Measurements from ENCODE around the gene CA6. TPM values are rescaled to one million over a fixed set of nuclear protein-coding genes. Genes with fewer than 3 reads are reported as not detected.

The CA6 gene
- total RNA-seq, 2 donors from 2014 or later: not detected

- Mint-ChIP-seq H3K4me3 (no peak overlapping the region), H3K36me3 (ENCODE audit: low read depth) (no peaks in the 10 kb centered on the region), H3K9me3 (no peaks in the 10 kb centered on the region), H3K4me1 (peaks cover 1% of the 10 kb centered on the region), H3K27me3 (ENCODE audit: insufficient read depth) (peaks cover 6% of the 10 kb centered on the region), H3K27ac (no peak overlapping the region)
- Histone ChIP-seq H3K36me3 (ENCODE audit: control insufficient read depth, insufficient read depth, low read length) (no peaks in the 10 kb centered on the region), H3K4me1 (ENCODE audit: control insufficient read depth, insufficient read depth, low read length) (no peaks in the 10 kb centered on the region), H3K27ac (ENCODE audit: low read depth, low read length) (peak overlapping the region; percentile 32), H3K9me3 (ENCODE audit: control insufficient read depth, low read length) (no peaks in the 10 kb centered on the region), H3K9ac (ENCODE audit: extremely low read depth, low read length, poor library complexity, severe bottlenecking) (no peak overlapping the region), H3K27me3 (ENCODE audit: control insufficient read depth, insufficient read depth, low read length, poor library complexity, severe bottlenecking) (no peaks in the 10 kb centered on the region), H3K4me3 (ENCODE audit: low read length) (no peak overlapping the region)
- DNase-seq: no peak
- WGBS, 2 experiments (ENCODE audit: insufficient coverage in 1 of 2, insufficient read length in 1 of 2): 88 to 91% methylated on average over 7 to 11 of the region's 11 CpGs
- TF ChIP-seq CTCF (conservative IDR thresholded peaks at IDR 0.05): no peak
Observed at GRCh38 chr1:8955406-8955805, 9.7 kb downstream of the CA6 start.

- 92 to 93% methylated on average over 15 to 17 of the region's 17 CpGs for WGBS, 2 experiments (ENCODE audit: insufficient coverage in 1 of 2, insufficient read length in 1 of 2)
- no peaks in the 10 kb centered on the region for H3K9me3 ChIP-seq (ENCODE audit: control insufficient read depth, low read length)
- H3K4me1 ChIP-seq (ENCODE audit: control insufficient read depth, insufficient read depth, low read length): no peaks in the 10 kb centered on the region
- H3K27ac Mint-ChIP-seq: no peak overlapping the region
- no peaks in the 10 kb centered on the region for H3K27me3 ChIP-seq (ENCODE audit: control insufficient read depth, insufficient read depth, low read length, poor library complexity, severe bottlenecking)
- no peak for DNase-seq
- no peak overlapping the region for H3K4me3 ChIP-seq (ENCODE audit: low read length)
- no peak overlapping the region for H3K27ac ChIP-seq (ENCODE audit: low read depth, low read length)
- no peak overlapping the region for H3K9ac ChIP-seq (ENCODE audit: extremely low read depth, low read length, poor library complexity, severe bottlenecking)
- no peak overlapping the region for H3K4me3 Mint-ChIP-seq
- H3K9me3 Mint-ChIP-seq: no peaks in the 10 kb centered on the region
- no peaks in the 10 kb centered on the region for H3K36me3 Mint-ChIP-seq (ENCODE audit: low read depth)
- no peaks in the 10 kb centered on the region for H3K36me3 ChIP-seq (ENCODE audit: control insufficient read depth, insufficient read depth, low read length)
- peaks cover 6% of the 10 kb centered on the region for H3K27me3 Mint-ChIP-seq (ENCODE audit: insufficient read depth)
- no peaks in the 10 kb centered on the region for H3K4me1 Mint-ChIP-seq
- no peak for TF ChIP-seq CTCF (conservative IDR thresholded peaks at IDR 0.05)
Observed at GRCh38 chr1:8956461-8957349, 11.0 kb downstream of the CA6 start.

- no peak overlapping the region for H3K4me3 Mint-ChIP-seq
- 59 to 64% methylated on average over 13 of the region's 13 CpGs for WGBS, 2 experiments (ENCODE audit: insufficient coverage in 1 of 2, insufficient read length in 1 of 2)
Observed at GRCh38 chr1:8962812-8963530, 17.3 kb downstream of the CA6 start.

More at GRCh38 chr1:8962812-8963530, 17.3 kb downstream of the CA6 start:
- Histone ChIP-seq H3K27ac (ENCODE audit: low read depth, low read length) (no peak overlapping the region), H3K27me3 (ENCODE audit: control insufficient read depth, insufficient read depth, low read length, poor library complexity, severe bottlenecking) (no peaks in the 10 kb centered on the region), H3K36me3 (ENCODE audit: control insufficient read depth, insufficient read depth, low read length) (no peaks in the 10 kb centered on the region), H3K9me3 (ENCODE audit: control insufficient read depth, low read length) (no peaks in the 10 kb centered on the region), H3K4me3 (ENCODE audit: low read length) (no peak overlapping the region), H3K9ac (ENCODE audit: extremely low read depth, low read length, poor library complexity, severe bottlenecking) (no peak overlapping the region), H3K4me1 (ENCODE audit: control insufficient read depth, insufficient read depth, low read length) (no peaks in the 10 kb centered on the region)
- DNase-seq: peak; percentile 94
- peak; percentile 80 for TF ChIP-seq CTCF (conservative IDR thresholded peaks at IDR 0.05)
- H3K4me1 Mint-ChIP-seq: peaks cover 12% of the 10 kb centered on the region
- no peaks in the 10 kb centered on the region for H3K9me3 Mint-ChIP-seq
- no peaks in the 10 kb centered on the region for H3K36me3 Mint-ChIP-seq (ENCODE audit: low read depth)
- H3K27me3 Mint-ChIP-seq (ENCODE audit: insufficient read depth): peaks cover 8% of the 10 kb centered on the region
- H3K27ac Mint-ChIP-seq: peak overlapping the region; percentile 30

All from endodermal cell (in vitro differentiated cells).